ENCODE measurements around the gene ST13.
"Not testable (repeated sequence)": the region's sequence is repeated elsewhere in the genome, so short reads cannot be mapped to it uniquely, and the experiment has no call there.

ST13 gene

DNA sequence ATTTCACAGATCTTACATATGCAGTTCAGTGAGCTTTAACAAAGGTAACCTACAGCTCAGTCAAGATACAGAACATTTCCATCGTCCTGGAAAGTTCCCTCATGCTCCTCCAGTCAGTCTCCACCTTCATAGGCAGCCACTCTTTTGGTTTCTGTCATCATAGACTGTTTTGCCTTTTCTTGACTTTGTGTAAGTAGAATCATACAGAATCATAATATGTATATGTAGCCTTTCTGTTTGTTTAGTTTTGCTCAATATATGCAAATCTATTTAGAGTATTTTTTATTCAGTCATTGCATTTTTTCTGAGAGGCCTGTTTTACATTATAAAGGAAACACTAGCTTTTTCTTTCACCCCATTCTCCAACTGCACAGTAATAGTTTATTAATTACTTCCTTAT, 20.5 kb upstream of the ST13 start:
- H2BK15ac ChIP-seq (ENCODE audit: low read length), result no peak overlapping the region
- H4K8ac ChIP-seq (ENCODE audit: low read depth, low read length), result no peak overlapping the region
- H3K36me3 ChIP-seq (replicated peaks in 1 of 2; ENCODE audit: control insufficient read depth in 2 of 2, insufficient read depth in 2 of 2, low read length in 2 of 2), result peaks cover 6 to 63% of the 10 kb centered on the region in 2 donors
- H4K91ac ChIP-seq (ENCODE audit: low read depth, low read length, poor library complexity), result no peak overlapping the region
- H3K4me1 ChIP-seq (ENCODE audit: control insufficient read depth in 2 of 2, insufficient read depth in 1 of 2, low read depth in 1 of 2, low read length in 2 of 2), result no peaks in the 10 kb centered on the region
- H3K14ac ChIP-seq (ENCODE audit: low read length), result no peak overlapping the region
- no peak overlapping the region for H2BK5ac ChIP-seq (ENCODE audit: low read length)
- no peaks in the 10 kb centered on the region for H3K79me1 ChIP-seq (ENCODE audit: low read depth, low read length)
- no peak overlapping the region for H2BK12ac ChIP-seq (ENCODE audit: low read length)
- no peak overlapping the region for H2BK120ac ChIP-seq (ENCODE audit: low read depth, low read length)
- no peak overlapping the region for H3K4ac ChIP-seq (ENCODE audit: low read length)
- H3K9me3 ChIP-seq (replicated peaks in 1 of 2; ENCODE audit: control insufficient read depth in 2 of 2, insufficient read depth in 1 of 2, low read depth in 1 of 2, low read length in 2 of 2), result no peaks in the 10 kb centered on the region
- no peak overlapping the region for H3K4me2 ChIP-seq (ENCODE audit: insufficient read depth, low read length, poor library complexity, severe bottlenecking)
- no peak overlapping the region for H3K23ac ChIP-seq (ENCODE audit: low read depth, low read length, poor library complexity)
- no peak overlapping the region for H2AK5ac ChIP-seq (ENCODE audit: low read depth, low read length)
- no CpG with 5 or more reads among the region's 1 CpG for WGBS, 2 donors (ENCODE audit: extremely low coverage in 2 of 2, insufficient read length in 2 of 2, insufficient replicate concordance in 1 of 2)
- H3K9ac ChIP-seq (ENCODE audit: low read depth, low read length, poor library complexity), result no peak overlapping the region
- H2AFZ ChIP-seq (ENCODE audit: low read length), result no peak overlapping the region
- no peaks in the 10 kb centered on the region for H3K27me3 ChIP-seq (ENCODE audit: control insufficient read depth in 3 of 3, insufficient read depth in 3 of 3, low read depth in 1 of 3, low read length in 3 of 3)
- H3K18ac ChIP-seq (ENCODE audit: low read length), result no peak overlapping the region
- H3K4me3 ChIP-seq (ENCODE audit: low read length in 2 of 2), result no peak overlapping the region
- no peak overlapping the region for H3K27ac ChIP-seq (replicated peaks; ENCODE audit: low read length)
- no peak for DNase-seq (ENCODE audit: low spot score)

DNA sequence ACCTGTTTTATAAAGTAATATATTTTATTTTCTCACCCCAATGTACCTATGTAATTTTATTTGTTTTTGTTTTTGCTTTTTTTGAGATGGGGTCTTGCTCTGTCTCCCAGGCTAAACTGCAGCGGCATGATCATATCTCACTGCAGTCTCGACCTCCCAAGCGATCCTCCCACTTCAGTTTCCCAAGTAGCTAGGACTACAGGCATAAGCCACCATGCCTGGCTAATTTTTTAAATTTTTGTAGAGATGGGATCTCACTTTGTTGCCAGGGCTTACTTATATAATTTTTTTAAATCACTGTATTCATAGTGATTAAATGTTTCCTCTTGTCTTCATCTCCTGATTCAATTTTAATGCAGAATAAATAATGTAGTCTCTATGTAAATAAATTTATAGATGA, 18.7 kb upstream of the ST13 start:
- Histone ChIP-seq H3K27me3 (ENCODE audit: control insufficient read depth in 3 of 3, insufficient read depth in 3 of 3, low read depth in 1 of 3, low read length in 3 of 3) (no peaks in the 10 kb centered on the region), H3K14ac (ENCODE audit: low read length) (no peak overlapping the region), H3K18ac (ENCODE audit: low read length) (no peak overlapping the region), H4K91ac (ENCODE audit: low read depth, low read length, poor library complexity) (no peak overlapping the region), H3K36me3 (replicated peaks in 1 of 2; ENCODE audit: control insufficient read depth in 2 of 2, insufficient read depth in 2 of 2, low read length in 2 of 2) (peaks cover 5 to 66% of the 10 kb centered on the region in 2 donors), H2BK15ac (ENCODE audit: low read length) (no peak overlapping the region), H3K27ac (replicated peaks; ENCODE audit: low read length) (no peak overlapping the region), H3K9me3 (replicated peaks in 1 of 2; ENCODE audit: control insufficient read depth in 2 of 2, insufficient read depth in 1 of 2, low read depth in 1 of 2, low read length in 2 of 2) (no peaks in the 10 kb centered on the region), H3K9ac (ENCODE audit: low read depth, low read length, poor library complexity) (no peak overlapping the region), H2BK12ac (ENCODE audit: low read length) (no peak overlapping the region), H3K4me2 (ENCODE audit: insufficient read depth, low read length, poor library complexity, severe bottlenecking) (no peak overlapping the region), H2BK5ac (ENCODE audit: low read length) (no peak overlapping the region), H2AFZ (ENCODE audit: low read length) (no peak overlapping the region), H3K4me3 (ENCODE audit: low read length in 2 of 2) (no peak overlapping the region), H2BK120ac (ENCODE audit: low read depth, low read length) (no peak overlapping the region), H2AK5ac (ENCODE audit: low read depth, low read length) (no peak overlapping the region), H4K8ac (ENCODE audit: low read depth, low read length) (no peak overlapping the region), H3K4me1 (ENCODE audit: control insufficient read depth in 2 of 2, insufficient read depth in 1 of 2, low read depth in 1 of 2, low read length in 2 of 2) (no peaks in the 10 kb centered on the region), H3K79me1 (ENCODE audit: low read depth, low read length) (no peaks in the 10 kb centered on the region), H3K4ac (ENCODE audit: low read length) (no peak overlapping the region), H3K23ac (ENCODE audit: low read depth, low read length, poor library complexity) (no peak overlapping the region)
- no CpG with 5 or more reads among the region's 3 CpGs for WGBS, 2 donors (ENCODE audit: extremely low coverage in 2 of 2, insufficient read length in 2 of 2, insufficient replicate concordance in 1 of 2)
- no peak for DNase-seq (ENCODE audit: low spot score)

DNA sequence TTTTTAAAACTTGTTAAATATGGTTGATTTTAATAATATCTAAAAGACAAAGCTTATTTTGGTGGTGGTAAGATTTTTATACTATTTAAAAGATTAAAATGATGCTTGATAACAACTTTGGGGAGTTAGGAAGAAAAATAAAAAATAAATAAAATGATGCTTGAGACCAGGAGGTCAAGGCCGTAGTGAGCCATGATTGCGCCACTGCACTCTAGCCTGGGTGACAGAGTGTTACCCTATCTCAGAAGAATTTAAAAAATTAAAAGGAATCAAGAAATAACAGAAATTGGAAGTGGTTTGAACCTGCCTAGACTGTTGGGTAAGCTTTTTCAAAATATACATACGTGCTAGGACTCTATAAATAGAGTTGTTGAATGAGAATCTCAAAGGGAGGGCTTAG, 17.6 kb upstream of the ST13 start:
- no peak overlapping the region for H3K27ac ChIP-seq (replicated peaks; ENCODE audit: low read length)
- no peak overlapping the region for H3K9ac ChIP-seq (ENCODE audit: low read depth, low read length, poor library complexity)
- peaks cover 6 to 67% of the 10 kb centered on the region in 2 donors for H3K36me3 ChIP-seq (replicated peaks in 1 of 2; ENCODE audit: control insufficient read depth in 2 of 2, insufficient read depth in 2 of 2, low read length in 2 of 2)
- no peak overlapping the region for H2BK15ac ChIP-seq (ENCODE audit: low read length)
- no peak for DNase-seq (ENCODE audit: low spot score)
- H2AK5ac ChIP-seq (ENCODE audit: low read depth, low read length), result no peak overlapping the region
- H3K18ac ChIP-seq (ENCODE audit: low read length), result no peak overlapping the region
- no peak overlapping the region for H4K8ac ChIP-seq (ENCODE audit: low read depth, low read length)
- H3K4me2 ChIP-seq (ENCODE audit: insufficient read depth, low read length, poor library complexity, severe bottlenecking), result no peak overlapping the region
- no peaks in the 10 kb centered on the region for H3K9me3 ChIP-seq (replicated peaks in 1 of 2; ENCODE audit: control insufficient read depth in 2 of 2, insufficient read depth in 1 of 2, low read depth in 1 of 2, low read length in 2 of 2)
- H4K91ac ChIP-seq (ENCODE audit: low read depth, low read length, poor library complexity), result no peak overlapping the region
- H3K4me3 ChIP-seq (ENCODE audit: low read length in 2 of 2), result no peak overlapping the region
- H3K4ac ChIP-seq (ENCODE audit: low read length), result no peak overlapping the region
- H2BK5ac ChIP-seq (ENCODE audit: low read length), result no peak overlapping the region
- no peaks in the 10 kb centered on the region for H3K79me1 ChIP-seq (ENCODE audit: low read depth, low read length)
- no peak overlapping the region for H2BK12ac ChIP-seq (ENCODE audit: low read length)
- WGBS, 2 donors (ENCODE audit: extremely low coverage in 2 of 2, insufficient read length in 2 of 2, insufficient replicate concordance in 1 of 2), result no CpG with 5 or more reads among the region's 3 CpGs
- no peak overlapping the region for H3K23ac ChIP-seq (ENCODE audit: low read depth, low read length, poor library complexity)
- no peaks in the 10 kb centered on the region for H3K4me1 ChIP-seq (ENCODE audit: control insufficient read depth in 2 of 2, insufficient read depth in 1 of 2, low read depth in 1 of 2, low read length in 2 of 2)
- H3K14ac ChIP-seq (ENCODE audit: low read length), result no peak overlapping the region
- H2BK120ac ChIP-seq (ENCODE audit: low read depth, low read length), result no peak overlapping the region
- no peak overlapping the region for H2AFZ ChIP-seq (ENCODE audit: low read length)
- H3K27me3 ChIP-seq (ENCODE audit: control insufficient read depth in 3 of 3, insufficient read depth in 3 of 3, low read depth in 1 of 3, low read length in 3 of 3), result no peaks in the 10 kb centered on the region

DNA sequence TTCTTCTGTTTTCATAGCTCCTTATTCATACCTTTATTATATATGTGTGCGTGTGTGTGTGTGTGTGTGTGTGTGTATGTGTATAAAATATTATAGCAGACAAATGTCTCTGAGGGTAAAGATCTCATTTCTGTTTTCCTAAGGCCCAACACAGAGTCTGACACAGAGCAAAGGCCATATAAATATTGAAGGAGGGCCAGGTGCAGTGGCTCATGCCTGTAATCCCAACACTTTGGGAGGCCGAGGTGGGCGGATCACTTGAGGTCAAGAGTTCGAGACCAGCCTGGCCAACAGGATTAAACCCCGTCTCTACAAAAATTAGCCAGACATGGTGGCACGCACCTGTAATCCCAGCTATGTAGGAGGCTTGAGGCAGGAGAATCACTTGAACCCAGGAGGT, 11.9 kb upstream of the ST13 start:
- not testable (repeated sequence) for H2BK15ac ChIP-seq (ENCODE audit: low read length); H3K9ac ChIP-seq (ENCODE audit: low read depth, low read length, poor library complexity); DNase-seq (ENCODE audit: low spot score); H3K14ac ChIP-seq (ENCODE audit: low read length); H2AK5ac ChIP-seq (ENCODE audit: low read depth, low read length); H3K4ac ChIP-seq (ENCODE audit: low read length); H3K4me1 ChIP-seq (ENCODE audit: control insufficient read depth in 2 of 2, insufficient read depth in 1 of 2, low read depth in 1 of 2, low read length in 2 of 2); H3K79me1 ChIP-seq (ENCODE audit: low read depth, low read length); H3K18ac ChIP-seq (ENCODE audit: low read length); H3K27me3 ChIP-seq (ENCODE audit: control insufficient read depth in 3 of 3, insufficient read depth in 3 of 3, low read depth in 1 of 3, low read length in 3 of 3); H3K23ac ChIP-seq (ENCODE audit: low read depth, low read length, poor library complexity); H4K8ac ChIP-seq (ENCODE audit: low read depth, low read length); H3K4me2 ChIP-seq (ENCODE audit: insufficient read depth, low read length, poor library complexity, severe bottlenecking); H2BK120ac ChIP-seq (ENCODE audit: low read depth, low read length); H3K27ac ChIP-seq (replicated peaks; ENCODE audit: low read length); H2AFZ ChIP-seq (ENCODE audit: low read length); H2BK5ac ChIP-seq (ENCODE audit: low read length); H3K9me3 ChIP-seq (replicated peaks in 1 of 2; ENCODE audit: control insufficient read depth in 2 of 2, insufficient read depth in 1 of 2, low read depth in 1 of 2, low read length in 2 of 2); H2BK12ac ChIP-seq (ENCODE audit: low read length); H4K91ac ChIP-seq (ENCODE audit: low read depth, low read length, poor library complexity); H3K4me3 ChIP-seq (ENCODE audit: low read length in 2 of 2)
- peaks cover 3 to 38% of the 10 kb centered on the region in 2 donors for H3K36me3 ChIP-seq (replicated peaks in 1 of 2; ENCODE audit: control insufficient read depth in 2 of 2, insufficient read depth in 2 of 2, low read length in 2 of 2)
- no CpG with 5 or more reads among the region's 6 CpGs for WGBS, 2 donors (ENCODE audit: extremely low coverage in 2 of 2, insufficient read length in 2 of 2, insufficient replicate concordance in 1 of 2)
